Cerebellar cortex (tissue), 1 donor: ENCODE data around the gene ARHGAP42.
A peak's percentile ranks its signal among the peaks of the same experiment; 100 is the strongest.
"Not testable (repeated sequence)": the region's sequence is repeated elsewhere in the genome, so short reads cannot be mapped to it uniquely, and the experiment has no call there.

Source experiments
- DNase-seq: peaks from one replicate; pipeline ENCODE4 v3.0.0-alpha.2; 2015; ENCODE audit warnings: low spot score

The ARHGAP42 gene

GRCh38 chr11:100719809-100720221 lies 32.7 kb downstream of the ARHGAP42 start:
- peak; percentile 90 for DNase-seq

- DNase-seq: no peak
Observed at GRCh38 chr11:100726680-100727079, 39.6 kb downstream of the ARHGAP42 start.

GRCh38 chr11:100727410-100727809 lies 40.3 kb downstream of the ARHGAP42 start:
- DNase-seq: no peak

- DNase-seq: no peak
Observed at GRCh38 chr11:100730266-100730665, 43.2 kb downstream of the ARHGAP42 start.

- DNase-seq: no peak
Observed at GRCh38 chr11:100731471-100731870, 44.4 kb downstream of the ARHGAP42 start.

- no peak for DNase-seq
Observed at GRCh38 chr11:100732949-100733348, 45.9 kb downstream of the ARHGAP42 start.

- DNase-seq: no peak
Observed at GRCh38 chr11:100734743-100735527, 47.8 kb downstream of the ARHGAP42 start.

GRCh38 chr11:100735949-100736675 lies 49.0 kb downstream of the ARHGAP42 start:
- no peak for DNase-seq

GRCh38 chr11:100738701-100739270 lies 51.7 kb downstream of the ARHGAP42 start:
- no peak for DNase-seq

- no peak for DNase-seq
Observed at GRCh38 chr11:100739666-100740065, 52.6 kb downstream of the ARHGAP42 start.

- no peak for DNase-seq
Observed at GRCh38 chr11:100740440-100740839, 53.4 kb downstream of the ARHGAP42 start.

- no peak for DNase-seq
Observed at GRCh38 chr11:100741866-100742625, 55.0 kb downstream of the ARHGAP42 start.

- DNase-seq: no peak
Observed at GRCh38 chr11:100746448-100746847, 59.4 kb downstream of the ARHGAP42 start.

- no peak for DNase-seq
Observed at GRCh38 chr11:100748153-100748552, 61.1 kb downstream of the ARHGAP42 start.

GRCh38 chr11:100749887-100750565 lies 62.9 kb downstream of the ARHGAP42 start:
- not testable (repeated sequence) for DNase-seq

GRCh38 chr11:100750566-100750891 lies 63.4 kb downstream of the ARHGAP42 start:
- DNase-seq: not testable (repeated sequence)

GRCh38 chr11:100752371-100753171 lies 65.5 kb downstream of the ARHGAP42 start:
- DNase-seq: no peak

GRCh38 chr11:100753172-100753543 lies 66.1 kb downstream of the ARHGAP42 start:
- no peak for DNase-seq

- no peak for DNase-seq
Observed at GRCh38 chr11:100753571-100753970, 66.5 kb downstream of the ARHGAP42 start.

- DNase-seq: no peak
Observed at GRCh38 chr11:100756559-100756958, 69.5 kb downstream of the ARHGAP42 start.

GRCh38 chr11:100757646-100758045 lies 70.6 kb downstream of the ARHGAP42 start:
- DNase-seq: no peak
